Mucosa of rectum (tissue), 2 donors: Measurements from ENCODE around the gene TRAF3IP1.

Experiments used
- H3K27ac ChIP-seq, 2 donors: one replicate each; pipeline ENCODE4 v1.7.0; 2013; ENCODE audit warnings: inconsistent platforms in 2 of 2, low read depth in 2 of 2, low read length in 2 of 2
- H3K27me3 ChIP-seq, 2 donors: one replicate each; pipeline ENCODE4 v1.7.0; 2013; ENCODE audit warnings: low read length in 2 of 2; ENCODE audit not compliant: control insufficient read depth in 2 of 2, insufficient read depth in 2 of 2
- H3K36me3 ChIP-seq, 2 donors: one replicate each; pipeline ENCODE4 v1.7.0; 2013; ENCODE audit warnings: low read length in 2 of 2; ENCODE audit not compliant: control insufficient read depth in 2 of 2, insufficient read depth in 2 of 2
- H3K4me1 ChIP-seq, 2 donors: one replicate each; pipeline ENCODE4 v1.7.0; 2013; ENCODE audit warnings: low read length in 2 of 2, mild to moderate bottlenecking in 1 of 2; ENCODE audit not compliant: control insufficient read depth in 2 of 2, insufficient read depth in 2 of 2
- H3K4me3 ChIP-seq, 2 donors: one replicate each; pipeline ENCODE4 v1.7.0; 2013; ENCODE audit warnings: low read length in 2 of 2
- H3K9ac ChIP-seq, 2 donors: one replicate each; pipeline ENCODE4 v1.7.0; 2013; ENCODE audit warnings: low read length in 2 of 2, low read depth in 1 of 2, mild to moderate bottlenecking in 1 of 2
- H3K9me3 ChIP-seq, 2 donors: one replicate each; pipeline ENCODE4 v1.7.0; 2013; ENCODE audit warnings: low read length in 2 of 2; ENCODE audit not compliant: control insufficient read depth in 2 of 2
- donor health status: healthy.
- donor health status: Normal muscosa, but diverticular disease.

TRAF3IP1 gene

DNA sequence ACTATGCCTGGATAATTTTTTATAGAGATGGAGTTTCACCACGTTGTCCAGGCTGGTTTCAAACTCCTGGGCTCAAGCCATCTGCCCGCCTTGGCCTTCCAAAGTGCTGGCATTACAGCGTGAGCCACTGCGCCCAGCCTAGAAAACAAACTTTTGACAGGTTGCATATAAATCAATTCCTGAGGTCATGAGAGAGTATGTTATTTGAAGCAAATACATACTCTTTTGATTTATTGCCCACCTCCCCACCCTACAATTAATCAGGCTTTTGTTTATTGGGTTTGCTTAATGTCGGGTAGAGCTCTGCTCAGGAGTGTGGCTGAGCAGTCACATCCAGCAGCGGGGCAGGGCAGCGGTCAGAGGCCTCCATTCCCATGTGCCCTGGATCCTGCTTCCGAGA is 68.5 kb downstream of the TRAF3IP1 start:
- Histone ChIP-seq H3K27ac (no peak overlapping the region), H3K9ac (no peak overlapping the region), H3K9me3 (no peaks in the 10 kb centered on the region), H3K4me3 (no peak overlapping the region), H3K4me1 (no peaks in the 10 kb centered on the region), H3K36me3 (no peaks in the 10 kb centered on the region), H3K27me3 (no peaks in the 10 kb centered on the region)

DNA sequence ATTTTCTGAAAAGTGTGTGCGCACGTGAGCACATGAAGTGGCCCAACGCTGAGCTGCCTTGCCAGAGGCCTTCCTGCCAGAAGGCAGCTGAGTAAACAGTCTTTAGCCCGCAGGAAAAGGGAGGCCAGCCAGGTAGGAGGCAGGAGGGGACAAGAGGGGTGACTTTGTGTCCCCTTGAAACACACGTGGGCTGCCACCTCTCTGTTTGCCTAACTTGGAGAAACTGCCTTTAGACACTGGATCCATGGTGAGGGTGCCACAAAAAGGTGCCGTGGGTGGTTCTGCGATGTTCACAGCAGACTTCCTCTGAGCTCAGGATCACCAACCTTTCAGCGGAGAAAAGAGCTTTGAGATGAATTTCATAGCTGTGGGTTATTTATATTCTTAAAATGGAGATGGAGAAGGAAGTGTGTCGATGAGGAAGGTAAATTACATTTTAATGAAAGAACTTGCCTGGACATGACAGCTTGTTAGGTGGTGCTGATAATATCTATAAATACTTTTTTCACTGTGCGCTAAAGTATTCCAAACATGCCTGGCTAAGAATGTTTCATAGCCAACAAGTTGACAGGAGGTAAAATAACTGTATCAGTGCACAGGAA is 69.8 kb downstream of the TRAF3IP1 start:
- Histone ChIP-seq H3K9me3 (no peaks in the 10 kb centered on the region), H3K9ac (no peak overlapping the region), H3K4me3 (no peak overlapping the region), H3K4me1 (no peaks in the 10 kb centered on the region), H3K27ac (no peak overlapping the region), H3K36me3 (no peaks in the 10 kb centered on the region), H3K27me3 (no peaks in the 10 kb centered on the region)

DNA sequence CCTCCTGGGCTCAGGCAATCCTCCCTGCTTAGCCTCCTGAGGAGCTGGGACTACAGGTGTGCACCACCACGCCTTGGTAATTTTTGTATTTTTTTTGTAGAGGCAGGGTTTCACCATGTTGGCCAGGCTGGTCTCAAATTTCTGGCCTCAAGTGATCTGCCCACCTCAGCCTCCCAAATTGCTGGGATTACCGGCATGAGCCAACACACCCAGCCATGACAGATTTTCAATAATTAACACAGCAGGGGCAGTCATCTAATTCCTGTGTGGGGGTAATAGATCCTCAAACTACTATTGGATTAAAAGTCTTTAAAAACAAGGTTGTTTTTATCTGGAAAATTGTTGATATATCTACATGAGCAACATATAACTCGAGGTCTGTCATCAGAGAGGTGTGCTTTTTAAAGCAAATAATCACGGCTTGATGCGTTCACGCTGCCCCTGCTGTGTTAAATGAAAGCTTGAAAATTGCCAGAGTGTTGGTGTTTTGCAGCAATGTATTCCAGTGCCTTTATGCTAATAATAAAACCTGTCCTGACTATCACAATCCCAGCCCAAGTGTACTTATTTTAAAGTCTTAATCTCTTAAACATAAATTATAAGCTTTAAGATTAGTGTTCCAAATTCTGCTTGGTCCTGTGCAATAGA is 70.8 kb downstream of the TRAF3IP1 start:
- Histone ChIP-seq H3K36me3 (no peaks in the 10 kb centered on the region), H3K9ac (no peak overlapping the region)

DNA sequence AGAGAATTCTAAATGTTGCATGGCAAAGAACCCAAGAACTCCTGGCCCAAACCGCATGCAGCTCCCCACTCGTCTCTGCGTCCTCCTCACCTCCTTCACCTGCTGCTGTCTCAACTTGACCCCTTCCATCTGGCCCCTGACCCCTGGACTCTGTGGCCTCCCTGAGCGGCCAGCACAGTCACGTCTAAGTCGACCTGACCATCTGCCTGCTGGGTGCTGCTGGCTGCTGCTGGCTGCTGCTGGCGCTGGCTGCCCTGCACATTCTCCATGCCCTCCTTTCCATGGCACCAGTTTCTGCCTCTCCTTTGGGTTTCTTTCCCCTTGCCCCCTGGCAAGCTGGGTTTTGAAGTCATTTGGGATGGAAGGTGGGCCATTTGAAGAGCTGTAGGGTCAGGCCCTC is 76.3 kb downstream of the TRAF3IP1 start:
- Histone ChIP-seq H3K4me1 (no peaks in the 10 kb centered on the region), H3K9ac (no peak overlapping the region), H3K27ac (no peak overlapping the region), H3K9me3 (no peaks in the 10 kb centered on the region), H3K4me3 (no peak overlapping the region), H3K27me3 (no peaks in the 10 kb centered on the region), H3K36me3 (peaks cover 0 to 4% of the 10 kb centered on the region in 2 donors)

More for the DNA sequence above, 70.8 kb downstream of the TRAF3IP1 start:
- no peaks in the 10 kb centered on the region for H3K9me3 ChIP-seq
- no peaks in the 10 kb centered on the region for H3K4me1 ChIP-seq
- H3K27ac ChIP-seq: no peak overlapping the region
- no peaks in the 10 kb centered on the region for H3K27me3 ChIP-seq
- H3K4me3 ChIP-seq: no peak overlapping the region

- H3K27ac ChIP-seq: no peak overlapping the region
- no peaks in the 10 kb centered on the region for H3K4me1 ChIP-seq
These were observed 77.0 kb downstream of the TRAF3IP1 start for GRCh38 chr2:238397356-238397755.

DNA sequence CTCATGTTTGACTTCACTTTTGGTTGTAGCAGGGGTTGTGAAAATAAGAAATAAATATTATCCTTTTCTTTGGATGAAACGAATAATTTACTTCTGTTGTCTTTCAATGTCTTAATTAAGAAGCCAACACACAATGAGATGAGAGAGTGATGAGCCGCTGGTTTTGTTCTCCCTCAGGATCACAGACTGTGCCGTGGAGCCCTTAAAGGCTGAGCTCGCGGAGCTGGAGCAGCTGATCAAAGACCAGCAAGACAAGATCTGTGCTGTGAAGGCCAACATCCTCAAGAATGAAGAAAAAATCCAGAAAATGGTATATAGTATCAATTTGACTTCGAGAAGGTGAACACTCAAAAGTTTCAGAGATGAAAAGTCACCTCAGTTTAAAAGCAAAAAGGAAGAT is 78.3 kb downstream of the TRAF3IP1 start:
- Histone ChIP-seq H3K27me3 (no peaks in the 10 kb centered on the region), H3K27ac (no peak overlapping the region), H3K4me1 (peaks cover 0 to under 1% of the 10 kb centered on the region in 2 donors), H3K4me3 (no peak overlapping the region), H3K9me3 (no peaks in the 10 kb centered on the region), H3K9ac (no peak overlapping the region), H3K36me3 (peaks cover 0 to 4% of the 10 kb centered on the region in 2 donors)

More at GRCh38 chr2:238397356-238397755, 77.0 kb downstream of the TRAF3IP1 start:
- Histone ChIP-seq H3K9ac (no peak overlapping the region), H3K36me3 (peaks cover 0 to 4% of the 10 kb centered on the region in 2 donors), H3K27me3 (no peaks in the 10 kb centered on the region), H3K9me3 (no peaks in the 10 kb centered on the region), H3K4me3 (no peak overlapping the region)

- Histone ChIP-seq H3K4me3 (no peak overlapping the region), H3K27me3 (no peaks in the 10 kb centered on the region), H3K9ac (no peak overlapping the region), H3K36me3 (peaks cover 0 to 4% of the 10 kb centered on the region in 2 donors), H3K27ac (no peak overlapping the region), H3K9me3 (no peaks in the 10 kb centered on the region), H3K4me1 (peaks cover 0 to 3% of the 10 kb centered on the region in 2 donors)
These were observed 78.8 kb downstream of the TRAF3IP1 start for GRCh38 chr2:238399094-238399493.

- peaks cover 0 to 4% of the 10 kb centered on the region in 2 donors for H3K36me3 ChIP-seq
- peaks cover 0 to 9% of the 10 kb centered on the region in 2 donors for H3K4me1 ChIP-seq
- H3K4me3 ChIP-seq: no peak overlapping the region
- no peak overlapping the region for H3K9ac ChIP-seq
- no peaks in the 10 kb centered on the region for H3K9me3 ChIP-seq
- H3K27ac ChIP-seq: peak overlapping the region; percentile 11 to 17
- no peaks in the 10 kb centered on the region for H3K27me3 ChIP-seq
These were observed 81.2 kb downstream of the TRAF3IP1 start for GRCh38 chr2:238401551-238401950.

GRCh38 chr2:238403632-238404405 is 83.5 kb downstream of the TRAF3IP1 start:
- no peaks in the 10 kb centered on the region for H3K9me3 ChIP-seq
- H3K27me3 ChIP-seq: no peaks in the 10 kb centered on the region
- peak overlapping the region in 1 of 2 donors; percentile 35 for H3K27ac ChIP-seq
- peaks cover 0 to 4% of the 10 kb centered on the region in 2 donors for H3K36me3 ChIP-seq
- H3K4me1 ChIP-seq: peaks cover 0 to 9% of the 10 kb centered on the region in 2 donors
- H3K9ac ChIP-seq: no peak overlapping the region
- H3K4me3 ChIP-seq: peak overlapping the region in 1 of 2 donors; percentile 33
